Common myeloid progenitor, CD34-positive (primary cell): Measurements from ENCODE around the gene IDH3G. TPM values are rescaled to one million over a fixed set of nuclear protein-coding genes. Genes with fewer than 3 reads are reported as not detected.

Experiments
- CTCF ChIA-PET: fragments of 350-600 bp; sonication (Branson Sonifier 250); formaldehyde crosslinking; loops from one replicate; lab custom pipeline; 2021; ENCODE audit warnings: antibody characterized with exemption; lab: Charles Lee
- POLR2A ChIA-PET: fragments of 350-600 bp; sonication (Branson Sonifier 250); formaldehyde crosslinking; loops from one replicate; lab custom pipeline; 2021; ENCODE audit warnings: antibody characterized with exemption; lab: Charles Lee
- DNase-seq, 3 donors: peaks; one replicate each; pipeline versions ENCODE4 v3.0.0 to v3.0.0-alpha.2; 2013
- H3K27ac ChIP-seq, 2 experiments: 1 replicate in 1 of 2; 2 replicates in 1 of 2; pipeline ENCODE4 v1.7.0; 2013; ENCODE audit warnings: inconsistent platforms in 2 of 2, low read length in 2 of 2, mild to moderate bottlenecking in 2 of 2, low read depth in 1 of 2, moderate library complexity in 1 of 2; ENCODE audit not compliant: severe bottlenecking in 2 of 2, insufficient read depth in 1 of 2, poor library complexity in 1 of 2
- H3K27me3 ChIP-seq, 5 experiments: replicated peaks in 2 of 5; 1 replicate in 3 of 5; 2 replicates in 2 of 5; pipeline versions ENCODE4 v1.6.1 to v1.7.0; 2013; ENCODE audit warnings: low read length in 4 of 5, mild to moderate bottlenecking in 2 of 5, moderate library complexity in 2 of 5, inconsistent platforms in 1 of 5; ENCODE audit not compliant: insufficient read depth in 5 of 5, control insufficient read depth in 4 of 5
- H3K36me3 ChIP-seq, 4 experiments: 1 replicate in 2 of 4; 2 replicates in 2 of 4; pipeline versions ENCODE4 v1.6.1 to v1.7.0; 2013; ENCODE audit warnings: low read length in 3 of 4, control low read depth in 1 of 4, mild to moderate bottlenecking in 1 of 4; ENCODE audit not compliant: control insufficient read depth in 4 of 4, insufficient read depth in 4 of 4
- H3K4me1 ChIP-seq, 4 experiments: 1 replicate in 3 of 4; 2 replicates in 1 of 4; pipeline versions ENCODE4 v1.6.1 to v1.7.1; 2013; ENCODE audit warnings: low read length in 3 of 4, mild to moderate bottlenecking in 3 of 4, control low read depth in 1 of 4, inconsistent platforms in 1 of 4, moderate library complexity in 1 of 4; ENCODE audit not compliant: control insufficient read depth in 4 of 4, insufficient read depth in 4 of 4; ENCODE audit errors: control extremely low read depth in 1 of 4
- H3K4me3 ChIP-seq, 7 experiments: 1 replicate in 4 of 7; 2 replicates in 3 of 7; pipeline versions ENCODE4 v1.5.1 to v1.7.0; 2013; ENCODE audit warnings: mild to moderate bottlenecking in 7 of 7, low read length in 6 of 7, moderate library complexity in 6 of 7, inconsistent platforms in 2 of 7, low read depth in 2 of 7, control low read depth in 1 of 7; ENCODE audit not compliant: insufficient read depth in 4 of 7, control insufficient read depth in 1 of 7; ENCODE audit errors: extremely low read depth in 1 of 7
- H3K9me3 ChIP-seq, 5 experiments: 1 replicate in 4 of 5; 2 replicates in 1 of 5; pipeline versions ENCODE4 v1.6.1 to v1.7.1; 2013; ENCODE audit warnings: low read length in 4 of 5, mild to moderate bottlenecking in 2 of 5, inconsistent platforms in 1 of 5, low read depth in 1 of 5, moderate library complexity in 1 of 5; ENCODE audit not compliant: control insufficient read depth in 4 of 5, insufficient read depth in 2 of 5; ENCODE audit errors: control extremely low read depth in 1 of 5
- WGBS: methylation state at CpG from one replicate; pipeline ENCODE4 v1.1.5; 2013; ENCODE audit not compliant: insufficient coverage; 5-methylcytosine and 5-hydroxymethylcytosine counted together
- polyA plus RNA-seq: library from polyadenylated mRNA; unstranded; fragments of 120-200 nt; gene quantifications from one replicate; pipeline ENCODE4 v1.2.1, GENCODE V29; 2013

IDH3G gene
- polyA plus RNA-seq: 43.2 TPM

- 24% methylated on average over 71 of the region's 92 CpGs for WGBS
- peaks cover 0 to 15% (median 0%) of the 10 kb centered on the region in 5 experiments for H3K27me3 ChIP-seq
- H3K4me1 ChIP-seq: peaks cover 3 to 27% (median 17%) of the 10 kb centered on the region in 4 experiments
- peaks cover 5 to 37% (median 21%) of the 10 kb centered on the region in 4 experiments for H3K36me3 ChIP-seq
- ChIA-PET POLR2A (interaction anchor here (0.5 to 0.8 kb wide), 2 partner anchors 14 to 151 kb away, joined by 3 to 4 read pairs; no protein-coding TSS in a partner anchor), CTCF (interaction anchor here (1.3 kb wide), 1 partner anchor 9 kb away, joined by 3 read pairs; no protein-coding TSS in a partner anchor)
- H3K27ac ChIP-seq: peak within 1 kb of the TSS; percentile 85 to 91
- DNase-seq: peak; percentile 92 to 96 (median 96)
- peaks cover 0 to 23% (median 0%) of the 10 kb centered on the region in 5 experiments for H3K9me3 ChIP-seq
- H3K4me3 ChIP-seq: peak within 1 kb of the TSS; percentile 72 to 86 (median 76)
These were observed at the start of gene IDH3G, which contains the start of gene SSR4 for GRCh38 chrX:153794018-153794896. Gene IDH3G, minus strand, starts transcription at chrX:153794375. Its CDS starts 49 bp downstream, at chrX:153794326. Gene SSR4, plus strand, starts transcription at chrX:153794668. Its CDS starts 20 bp downstream, at chrX:153794688.

GRCh38 chrX:153836921-153837320, 42.7 kb upstream of the IDH3G start:
- Histone ChIP-seq H3K27ac (no peak overlapping the region), H3K4me1 (no peaks in the 10 kb centered on the region), H3K9me3 (peaks cover 0 to 10% (median 0%) of the 10 kb centered on the region in 5 experiments), H3K36me3 (no peaks in the 10 kb centered on the region), H3K4me3 (no peak overlapping the region), H3K27me3 (peaks cover 0 to 32% (median 4%) of the 10 kb centered on the region in 5 experiments)
- whole genome bisulfite sequencing: 100% methylated on average over 4 of the region's 6 CpGs
- POLR2A ChIA-PET: no interaction called here
- DNase-seq: no peak
- CTCF ChIA-PET: no interaction called here

- Histone ChIP-seq H3K9me3 (peaks cover 0 to 26% (median 0%) of the 10 kb centered on the region in 5 experiments), H3K36me3 (no peaks in the 10 kb centered on the region), H3K4me1 (peaks cover 0 to 22% (median 7%) of the 10 kb centered on the region in 4 experiments), H3K27ac (no peak overlapping the region), H3K27me3 (peaks cover 0 to 64% (median 12%) of the 10 kb centered on the region in 5 experiments), H3K4me3 (no peak overlapping the region)
- ChIA-PET CTCF (no interaction called here), POLR2A (no interaction called here)
- 84% methylated on average over 8 of the region's 10 CpGs for WGBS
- DNase-seq: no peak
These were observed 38.6 kb upstream of the IDH3G start for GRCh38 chrX:153832728-153833127.

GRCh38 chrX:153831429-153832150, 37.4 kb upstream of the IDH3G start:
- DNase-seq: peak in 2 of 3 donors; percentile 27 to 33
- CTCF ChIA-PET: no interaction called here
- Histone ChIP-seq H3K27me3 (peaks cover 0 to 74% (median 17%) of the 10 kb centered on the region in 5 experiments), H3K36me3 (no peaks in the 10 kb centered on the region), H3K4me1 (peaks cover 0 to 22% (median 7%) of the 10 kb centered on the region in 4 experiments), H3K4me3 (no peak overlapping the region), H3K27ac (no peak overlapping the region), H3K9me3 (peaks cover 0 to 26% (median 0%) of the 10 kb centered on the region in 5 experiments)
- POLR2A ChIA-PET: no interaction called here
- WGBS: 56% methylated on average over 23 of the region's 23 CpGs

GRCh38 chrX:153830640-153831428, 36.7 kb upstream of the IDH3G start:
- H3K27me3 ChIP-seq: peaks cover 0 to 78% (median 17%) of the 10 kb centered on the region in 5 experiments
- peaks cover 0 to 22% (median 7%) of the 10 kb centered on the region in 4 experiments for H3K4me1 ChIP-seq
- POLR2A ChIA-PET: no interaction called here
- H3K36me3 ChIP-seq: no peaks in the 10 kb centered on the region
- WGBS: 19% methylated on average over 61 of the region's 102 CpGs
- CTCF ChIA-PET: no interaction called here
- DNase-seq: no peak
- H3K9me3 ChIP-seq: peaks cover 0 to 26% (median 0%) of the 10 kb centered on the region in 5 experiments
- no peak overlapping the region for H3K27ac ChIP-seq
- H3K4me3 ChIP-seq: peak overlapping the region in 4 of 7 experiments; percentile 8 to 31 (median 17)

GRCh38 chrX:153829799-153830639, 35.8 kb upstream of the IDH3G start, which contains the start of gene PDZD4:
Gene PDZD4, minus strand, starts transcription at chrX:153830544. Its CDS starts 246 bp downstream, at chrX:153830298.
- no peak for DNase-seq
- ChIA-PET CTCF (no interaction called here), POLR2A (no interaction called here)
- H3K27ac ChIP-seq: no peak within 1 kb of the TSS
- H3K36me3 ChIP-seq: no peaks in the 10 kb centered on the region
- H3K9me3 ChIP-seq: peaks cover 0 to 26% (median 0%) of the 10 kb centered on the region in 5 experiments
- WGBS: 17% methylated on average over 74 of the region's 97 CpGs
- H3K27me3 ChIP-seq: peaks cover 0 to 83% (median 21%) of the 10 kb centered on the region in 5 experiments
- H3K4me1 ChIP-seq: peaks cover 0 to 22% (median 12%) of the 10 kb centered on the region in 4 experiments
- H3K4me3 ChIP-seq: peak within 1 kb of the TSS in 4 of 7 experiments; percentile 8 to 31 (median 17)
